ENCODE measurements around the gene NCOR2.

NCOR2 gene

GRCh38 chr12:124542021-124542949 is 25.1 kb downstream of the NCOR2 start:
- no peak for DNase-seq

- DNase-seq = no peak
These were observed 26.1 kb downstream of the NCOR2 start for GRCh38 chr12:124541322-124541721.

- DNase-seq = no peak
These were observed 28.0 kb downstream of the NCOR2 start for GRCh38 chr12:124539084-124540041.

- no peak for DNase-seq
These were observed 29.0 kb downstream of the NCOR2 start for GRCh38 chr12:124538194-124539082.

- no peak for DNase-seq
These were observed 29.8 kb downstream of the NCOR2 start for GRCh38 chr12:124537525-124538193.

- no peak for DNase-seq
These were observed 30.8 kb downstream of the NCOR2 start for GRCh38 chr12:124536641-124537040.

- no peak for DNase-seq
These were observed 32.4 kb downstream of the NCOR2 start for GRCh38 chr12:124534776-124535740.

GRCh38 chr12:124533456-124533855 is 34.0 kb downstream of the NCOR2 start:
- DNase-seq = no peak

GRCh38 chr12:124532967-124533366 is 34.4 kb downstream of the NCOR2 start:
- no peak for DNase-seq

- no peak for DNase-seq
These were observed 35.1 kb downstream of the NCOR2 start for GRCh38 chr12:124532331-124532750.

- no peak for DNase-seq
These were observed 35.5 kb downstream of the NCOR2 start for GRCh38 chr12:124531906-124532305.

GRCh38 chr12:124531281-124531745 is 36.1 kb downstream of the NCOR2 start:
- DNase-seq = peak; percentile 80

GRCh38 chr12:124530637-124531263 is 36.7 kb downstream of the NCOR2 start:
- no peak for DNase-seq

GRCh38 chr12:124529565-124530276 is 37.7 kb downstream of the NCOR2 start:
- DNase-seq = no peak

- peak; percentile 86 for DNase-seq
These were observed 39.4 kb downstream of the NCOR2 start for GRCh38 chr12:124527861-124528561.

- no peak for DNase-seq
These were observed 41.3 kb downstream of the NCOR2 start for GRCh38 chr12:124525927-124526692.

GRCh38 chr12:124525455-124525854 is 42.0 kb downstream of the NCOR2 start:
- DNase-seq = no peak
